ENCODE results near the gene MEOX1. TPM values are rescaled to one million over a fixed set of nuclear protein-coding genes. Genes with fewer than 3 reads are reported as not detected.

Gene MEOX1
- total RNA-seq, 1 donor from 2014 or later, result 1.7 TPM

- no peak for DNase-seq (ENCODE audit: low read depth, low spot score)
- H3K27me3 Mint-ChIP-seq (ENCODE audit: low read depth), result no peaks in the 10 kb centered on the region
Measured at GRCh38 chr17:43626023-43626422, 35.7 kb downstream of the MEOX1 start.

GRCh38 chr17:43625606-43626005 is 36.1 kb downstream of the MEOX1 start:
- Mint-ChIP-seq H3K27me3 (ENCODE audit: low read depth) (no peaks in the 10 kb centered on the region), H3K4me3 (no peak overlapping the region), H3K27ac (ENCODE audit: unreplicated experiment) (no peak overlapping the region), H3K4me1 (peaks cover 19% of the 10 kb centered on the region), H3K9me3 (no peaks in the 10 kb centered on the region), H3K36me3 (ENCODE audit: low read depth) (no peaks in the 10 kb centered on the region)
- no peak for TF ChIP-seq CTCF (conservative IDR thresholded peaks at IDR 0.05)
- no peak for DNase-seq (ENCODE audit: low read depth, low spot score)

More at GRCh38 chr17:43626023-43626422, 35.7 kb downstream of the MEOX1 start:
- H3K27ac Mint-ChIP-seq (ENCODE audit: unreplicated experiment), result no peak overlapping the region
- peaks cover 17% of the 10 kb centered on the region for H3K4me1 Mint-ChIP-seq
- no peaks in the 10 kb centered on the region for H3K36me3 Mint-ChIP-seq (ENCODE audit: low read depth)
- H3K4me3 Mint-ChIP-seq, result no peak overlapping the region
- no peak for TF ChIP-seq CTCF (conservative IDR thresholded peaks at IDR 0.05)
- H3K9me3 Mint-ChIP-seq, result no peaks in the 10 kb centered on the region

GRCh38 chr17:43620581-43620980 is 41.1 kb downstream of the MEOX1 start:
- Mint-ChIP-seq H3K9me3 (no peaks in the 10 kb centered on the region), H3K36me3 (ENCODE audit: low read depth) (no peaks in the 10 kb centered on the region), H3K27ac (ENCODE audit: unreplicated experiment) (peak overlapping the region; percentile 2), H3K27me3 (ENCODE audit: low read depth) (no peaks in the 10 kb centered on the region), H3K4me3 (no peak overlapping the region), H3K4me1 (peaks cover 10% of the 10 kb centered on the region)
- DNase-seq (ENCODE audit: low read depth, low spot score), result no peak
- no peak for TF ChIP-seq CTCF (conservative IDR thresholded peaks at IDR 0.05)

- no peaks in the 10 kb centered on the region for H3K36me3 Mint-ChIP-seq (ENCODE audit: low read depth)
- DNase-seq (ENCODE audit: low read depth, low spot score), result no peak
Measured at GRCh38 chr17:43620147-43620546, 41.6 kb downstream of the MEOX1 start.

GRCh38 chr17:43619705-43620104 is 42.0 kb downstream of the MEOX1 start:
- Mint-ChIP-seq H3K36me3 (ENCODE audit: low read depth) (no peaks in the 10 kb centered on the region), H3K9me3 (no peaks in the 10 kb centered on the region), H3K4me3 (no peak overlapping the region), H3K4me1 (peaks cover 10% of the 10 kb centered on the region), H3K27ac (ENCODE audit: unreplicated experiment) (no peak overlapping the region), H3K27me3 (ENCODE audit: low read depth) (no peaks in the 10 kb centered on the region)
- DNase-seq (ENCODE audit: low read depth, low spot score), result no peak
- TF ChIP-seq CTCF (conservative IDR thresholded peaks at IDR 0.05), result no peak

More at GRCh38 chr17:43620147-43620546, 41.6 kb downstream of the MEOX1 start:
- Mint-ChIP-seq H3K27ac (ENCODE audit: unreplicated experiment) (no peak overlapping the region), H3K9me3 (no peaks in the 10 kb centered on the region), H3K4me1 (peaks cover 10% of the 10 kb centered on the region), H3K4me3 (no peak overlapping the region), H3K27me3 (ENCODE audit: low read depth) (no peaks in the 10 kb centered on the region)
- TF ChIP-seq CTCF (conservative IDR thresholded peaks at IDR 0.05), result no peak

- no peaks in the 10 kb centered on the region for H3K36me3 Mint-ChIP-seq (ENCODE audit: low read depth)
- no peak for DNase-seq (ENCODE audit: low read depth, low spot score)
- no peak overlapping the region for H3K27ac Mint-ChIP-seq (ENCODE audit: unreplicated experiment)
- TF ChIP-seq CTCF (conservative IDR thresholded peaks at IDR 0.05), result no peak
- H3K4me3 Mint-ChIP-seq, result no peak overlapping the region
- H3K9me3 Mint-ChIP-seq, result no peaks in the 10 kb centered on the region
- peaks cover 10% of the 10 kb centered on the region for H3K4me1 Mint-ChIP-seq
- H3K27me3 Mint-ChIP-seq (ENCODE audit: low read depth), result no peaks in the 10 kb centered on the region
Measured at GRCh38 chr17:43618276-43618675, 43.4 kb downstream of the MEOX1 start.
